Upper lobe of left lung (tissue), 4 donors: ENCODE results near the gene VAMP1.

Experiments used
- CTCF ChIP-seq, 6 experiments: fragments of 450-650 bp in 4 of 6; fragments of 200-600 bp in 2 of 6; sonication (generic) in 2 of 6; IDR thresholded peaks; one replicate each; pipeline ENCODE4 v1.5.1; 2016 to 2019; ENCODE audit warnings: antibody characterized with exemption in 6 of 6
- EP300 ChIP-seq, 4 donors: sonication (generic); formaldehyde crosslinking; IDR thresholded peaks; one replicate each; pipeline ENCODE4 v1.5.1; 2017; ENCODE audit warnings: antibody characterized with exemption in 4 of 4, control low read depth in 2 of 4
- POLR2A ChIP-seq, 4 donors: fragments of 450-650 bp; IDR thresholded peaks; one replicate each; pipeline ENCODE4 v1.5.1; 2016 to 2017; ENCODE audit warnings: antibody characterized with exemption in 4 of 4, mild to moderate bottlenecking in 2 of 4

- no peak for TF ChIP-seq EP300 (IDR thresholded peaks at IDR 0.05)
- no peak for TF ChIP-seq POLR2A (IDR thresholded peaks at IDR 0.05)
- no peak for TF ChIP-seq CTCF (IDR thresholded peaks at IDR 0.05)
Observed at GRCh38 chr12:6425590-6426531, 44.6 kb downstream of the VAMP1 start.
